Activated CD4-positive, alpha-beta memory T cell treated with anti-CD3 and anti-CD28 coated beads for 36 hours (primary cell): ENCODE results near the gene ANKDD1A. TPM values are rescaled to one million over a fixed set of nuclear protein-coding genes. Genes with fewer than 3 reads are reported as not detected.

ENCODE experiments used
- CTCF ChIA-PET: fragments of 350-600 bp; sonication (Branson Sonifier 250); formaldehyde crosslinking; loops from one replicate; lab custom pipeline; 2021; ENCODE audit warnings: antibody characterized with exemption, inconsistent platforms; lab: Charles Lee
- POLR2A ChIA-PET: fragments of 350-600 bp; sonication (Branson Sonifier 250); formaldehyde crosslinking; loops from one replicate; lab custom pipeline; 2021; ENCODE audit warnings: antibody characterized with exemption; lab: Charles Lee
- DNase-seq: peaks from one replicate; pipeline ENCODE4 v3.0.0-alpha.2; 2020
- H3K27ac Mint-ChIP-seq: one replicate; pipeline ENCODE4 v1.8.0; 2021; ENCODE audit warnings: mixed read lengths
- H3K27me3 Mint-ChIP-seq: one replicate; pipeline ENCODE4 v1.8.0; 2021; ENCODE audit warnings: mixed read lengths
- H3K36me3 Mint-ChIP-seq: one replicate; pipeline ENCODE4 v1.8.0; 2021; ENCODE audit warnings: mixed read lengths
- H3K4me1 Mint-ChIP-seq: one replicate; pipeline ENCODE4 v1.8.0; 2021; ENCODE audit warnings: low read depth, mixed read lengths
- H3K4me3 Mint-ChIP-seq: one replicate; pipeline ENCODE4 v1.8.0; 2021; ENCODE audit warnings: mild to moderate bottlenecking, mixed read lengths
- H3K9me3 Mint-ChIP-seq: one replicate; pipeline ENCODE4 v1.8.0; 2021; ENCODE audit warnings: mixed read lengths
- intact Hi-C: fragments of 100-400 bp; cut with micrococcal nuclease; formaldehyde crosslinking; loops from one replicate; pipeline ENCODE4 v1.15.1; 2023
- total RNA-seq, 2 experiments: library from RNA; stranded (reverse); gene quantifications; one replicate each; pipeline ENCODE4 v1.2.3, GENCODE V29; 2021

The ANKDD1A gene
- total RNA-seq, 2 experiments from 2014 or later = 6.3 to 6.6 TPM

GRCh38 chr15:64896371-64897069, 15.2 kb upstream of the ANKDD1A start:
- intact Hi-C loops = loop anchor here (10.0 kb wide), 1 partner anchor 1392 kb away; the partner anchor contains the start of gene USP3
- ChIA-PET POLR2A (no interaction called here), CTCF (interaction anchor here (1.0 to 5.0 kb wide), 2 partner anchors 61 to 87 kb away, joined by 3 to 34 read pairs; no protein-coding TSS in a partner anchor)
- Mint-ChIP-seq H3K4me3 (peak overlapping the region; percentile 95), H3K36me3 (peaks cover 16% of the 10 kb centered on the region), H3K27ac (peak overlapping the region; percentile 99), H3K4me1 (peaks cover 51% of the 10 kb centered on the region), H3K9me3 (peaks cover 13% of the 10 kb centered on the region), H3K27me3 (no peaks in the 10 kb centered on the region)
- no peak for DNase-seq

GRCh38 chr15:64897345-64897985, 14.2 kb upstream of the ANKDD1A start:
- Mint-ChIP-seq H3K4me3 (no peak overlapping the region), H3K9me3 (peaks cover 17% of the 10 kb centered on the region), H3K27me3 (no peaks in the 10 kb centered on the region), H3K36me3 (peaks cover 16% of the 10 kb centered on the region), H3K4me1 (peaks cover 50% of the 10 kb centered on the region), H3K27ac (peak overlapping the region; percentile 41)
- DNase-seq = no peak
- ChIA-PET POLR2A (no interaction called here), CTCF (interaction anchor here (1.0 kb wide), 1 partner anchor 88 kb away, joined by 3 read pairs; no protein-coding TSS in a partner anchor)
- intact Hi-C loops = loop anchor here (10.0 kb wide), 1 partner anchor 1393 kb away; the partner anchor contains the start of gene USP3

GRCh38 chr15:64898406-64898805, 13.3 kb upstream of the ANKDD1A start:
- Mint-ChIP-seq H3K27me3 (no peaks in the 10 kb centered on the region), H3K36me3 (peaks cover 16% of the 10 kb centered on the region), H3K4me3 (no peak overlapping the region), H3K9me3 (peaks cover 17% of the 10 kb centered on the region), H3K27ac (no peak overlapping the region), H3K4me1 (peaks cover 51% of the 10 kb centered on the region)
- no peak for DNase-seq
- POLR2A ChIA-PET = no interaction called here
- intact Hi-C loops = loop anchor here (10.0 kb wide), 1 partner anchor 1394 kb away; the partner anchor contains the start of gene USP3
- CTCF ChIA-PET = no interaction called here

- ChIA-PET POLR2A (interaction anchor here (1.0 to 5.4 kb wide), 3 partner anchors 7 to 62 kb away, joined by 3 to 36 read pairs (median 5); partner anchors contain the start of gene ANKDD1A), CTCF (interaction anchor here (1.1 to 6.8 kb wide), 2 partner anchors 7 to 18 kb away, joined by 3 to 60 read pairs; no protein-coding TSS in a partner anchor)
- H3K36me3 Mint-ChIP-seq = peaks cover 9% of the 10 kb centered on the region
- peaks cover 17% of the 10 kb centered on the region for H3K9me3 Mint-ChIP-seq
- H3K4me3 Mint-ChIP-seq = no peak overlapping the region
- no peak overlapping the region for H3K27ac Mint-ChIP-seq
- H3K4me1 Mint-ChIP-seq = peaks cover 49% of the 10 kb centered on the region
- no peaks in the 10 kb centered on the region for H3K27me3 Mint-ChIP-seq
- intact Hi-C loops = no loop called here
- DNase-seq = no peak
These were observed 10.6 kb upstream of the ANKDD1A start for GRCh38 chr15:64901141-64901540.

- no peaks in the 10 kb centered on the region for H3K27me3 Mint-ChIP-seq
- H3K4me1 Mint-ChIP-seq = peaks cover 43% of the 10 kb centered on the region
- no peak for DNase-seq
- H3K4me3 Mint-ChIP-seq = no peak overlapping the region
- CTCF ChIA-PET = interaction anchor here (1.1 to 6.8 kb wide), 2 partner anchors 8 to 18 kb away, joined by 3 to 60 read pairs; no protein-coding TSS in a partner anchor
- peaks cover 9% of the 10 kb centered on the region for H3K36me3 Mint-ChIP-seq
- POLR2A ChIA-PET = interaction anchor here (1.2 to 5.4 kb wide), 2 partner anchors 8 to 10 kb away, joined by 5 to 36 read pairs; partner anchors contain the start of gene ANKDD1A
- peaks cover 17% of the 10 kb centered on the region for H3K9me3 Mint-ChIP-seq
- intact Hi-C loops = loop anchor here (2.0 kb wide), 1 partner anchor 77 kb away; the partner anchor contains the start of gene PIF1
- peak overlapping the region; percentile 45 for H3K27ac Mint-ChIP-seq
These were observed 9.8 kb upstream of the ANKDD1A start for GRCh38 chr15:64901914-64902313.

- POLR2A ChIA-PET = interaction anchor here (0.7 to 5.4 kb wide), 3 partner anchors 9 to 58 kb away, joined by 3 to 36 read pairs (median 4); no protein-coding TSS in a partner anchor
- CTCF ChIA-PET = interaction anchor here (0.7 to 6.8 kb wide), 6 partner anchors 9 to 773 kb away, joined by 3 to 60 read pairs (median 6); no protein-coding TSS in a partner anchor
- intact Hi-C loops = loop anchor here (2.0 kb wide), 1 partner anchor 78 kb away; the partner anchor contains the start of gene PIF1
- H3K27ac Mint-ChIP-seq = peak overlapping the region; percentile 76
- H3K4me1 Mint-ChIP-seq = peaks cover 38% of the 10 kb centered on the region
- no peaks in the 10 kb centered on the region for H3K27me3 Mint-ChIP-seq
- DNase-seq = no peak
- peaks cover 9% of the 10 kb centered on the region for H3K36me3 Mint-ChIP-seq
- H3K4me3 Mint-ChIP-seq = no peak overlapping the region
- H3K9me3 Mint-ChIP-seq = peaks cover 17% of the 10 kb centered on the region
These were observed 8.8 kb upstream of the ANKDD1A start for GRCh38 chr15:64902863-64903262.

GRCh38 chr15:64903326-64903950, 8.3 kb upstream of the ANKDD1A start:
- POLR2A ChIA-PET = interaction anchor here (0.7 to 5.4 kb wide), 5 partner anchors 9 to 219 kb away, joined by 3 to 36 read pairs (median 3); no protein-coding TSS in a partner anchor
- CTCF ChIA-PET = interaction anchor here (0.7 to 6.8 kb wide), 7 partner anchors 9 to 774 kb away, joined by 3 to 60 read pairs (median 4); no protein-coding TSS in a partner anchor
- H3K9me3 Mint-ChIP-seq = peaks cover 17% of the 10 kb centered on the region
- peak; percentile 52 for DNase-seq
- peak overlapping the region; percentile 76 for H3K27ac Mint-ChIP-seq
- peaks cover 9% of the 10 kb centered on the region for H3K36me3 Mint-ChIP-seq
- no peak overlapping the region for H3K4me3 Mint-ChIP-seq
- peaks cover 34% of the 10 kb centered on the region for H3K4me1 Mint-ChIP-seq
- no peaks in the 10 kb centered on the region for H3K27me3 Mint-ChIP-seq
- intact Hi-C loops = loop anchor here (2.0 kb wide), 1 partner anchor 79 kb away; the partner anchor contains the start of gene PIF1

- CTCF ChIA-PET = interaction anchor here (0.8 to 6.8 kb wide), 8 partner anchors 9 to 172 kb away, joined by 3 to 60 read pairs (median 4); no protein-coding TSS in a partner anchor
- no peak overlapping the region for H3K4me3 Mint-ChIP-seq
- POLR2A ChIA-PET = interaction anchor here (5.4 kb wide), 1 partner anchor 10 kb away, joined by 36 read pairs; no protein-coding TSS in a partner anchor
- intact Hi-C loops = no loop called here
- no peaks in the 10 kb centered on the region for H3K27me3 Mint-ChIP-seq
- H3K27ac Mint-ChIP-seq = no peak overlapping the region
- DNase-seq = no peak
- peaks cover 9% of the 10 kb centered on the region for H3K36me3 Mint-ChIP-seq
- H3K4me1 Mint-ChIP-seq = peaks cover 34% of the 10 kb centered on the region
- H3K9me3 Mint-ChIP-seq = peaks cover 17% of the 10 kb centered on the region
These were observed 7.5 kb upstream of the ANKDD1A start for GRCh38 chr15:64904189-64904588.

GRCh38 chr15:64905119-64905831, 6.4 kb upstream of the ANKDD1A start:
- Mint-ChIP-seq H3K27me3 (no peaks in the 10 kb centered on the region), H3K36me3 (peaks cover 6% of the 10 kb centered on the region), H3K27ac (peak overlapping the region; percentile 39), H3K4me3 (peak overlapping the region; percentile 72), H3K4me1 (peaks cover 34% of the 10 kb centered on the region), H3K9me3 (peaks cover 13% of the 10 kb centered on the region)
- intact Hi-C loops = loop anchor here (1.0 kb wide), 2 partner anchors 11 to 174 kb away; no protein-coding TSS in a partner anchor
- ChIA-PET CTCF (interaction anchor here (0.7 to 6.8 kb wide), 16 partner anchors 12 to 220 kb away, joined by 3 to 60 read pairs (median 4); partner anchors contain the start of gene PIF1), POLR2A (interaction anchor here (1.3 to 5.4 kb wide), 2 partner anchors 11 to 21 kb away, joined by 3 to 36 read pairs; no protein-coding TSS in a partner anchor)
- DNase-seq = peak; percentile 88

GRCh38 chr15:64905941-64906340, 5.8 kb upstream of the ANKDD1A start:
- DNase-seq = no peak
- POLR2A ChIA-PET = interaction anchor here (1.3 to 5.4 kb wide), 2 partner anchors 12 to 22 kb away, joined by 3 to 36 read pairs; no protein-coding TSS in a partner anchor
- Mint-ChIP-seq H3K36me3 (peaks cover 3% of the 10 kb centered on the region), H3K27me3 (no peaks in the 10 kb centered on the region), H3K4me3 (no peak overlapping the region), H3K9me3 (peaks cover 10% of the 10 kb centered on the region), H3K27ac (no peak overlapping the region), H3K4me1 (peaks cover 34% of the 10 kb centered on the region)
- CTCF ChIA-PET = interaction anchor here (1.0 to 6.8 kb wide), 14 partner anchors 12 to 221 kb away, joined by 3 to 60 read pairs (median 4); no protein-coding TSS in a partner anchor
- intact Hi-C loops = loop anchor here (1.0 kb wide), 2 partner anchors 12 to 175 kb away; no protein-coding TSS in a partner anchor
